ENCODE results near the gene MAPRE2. TPM values are rescaled to one million over a fixed set of nuclear protein-coding genes. Genes with fewer than 3 reads are reported as not detected.

The MAPRE2 gene
- total RNA-seq, 1 donor from 2014 or later, result 14.8 TPM

GRCh38 chr18:35132021-35132902, 91.0 kb downstream of the MAPRE2 start:
- no peak for DNase-seq (ENCODE audit: low read depth)
- no peak for TF ChIP-seq CTCF (conservative IDR thresholded peaks at IDR 0.05; ENCODE audit: low read depth, low read length)
- no peak overlapping the region for H3K4me3 ChIP-seq (ENCODE audit: low read depth, low read length)

- TF ChIP-seq CTCF (conservative IDR thresholded peaks at IDR 0.05; ENCODE audit: low read depth, low read length), result no peak
- no peak overlapping the region for H3K4me3 ChIP-seq (ENCODE audit: low read depth, low read length)
- DNase-seq (ENCODE audit: low read depth), result no peak
Observed at GRCh38 chr18:35134190-35134730, 93.0 kb downstream of the MAPRE2 start.

- DNase-seq (ENCODE audit: low read depth), result no peak
- no peak for TF ChIP-seq CTCF (conservative IDR thresholded peaks at IDR 0.05; ENCODE audit: low read depth, low read length)
- H3K4me3 ChIP-seq (ENCODE audit: low read depth, low read length), result no peak overlapping the region
Observed at GRCh38 chr18:35134791-35135531, 93.7 kb downstream of the MAPRE2 start.

- H3K4me3 ChIP-seq (ENCODE audit: low read depth, low read length), result no peak overlapping the region
- TF ChIP-seq CTCF (conservative IDR thresholded peaks at IDR 0.05; ENCODE audit: low read depth, low read length), result no peak
- no peak for DNase-seq (ENCODE audit: low read depth)
Observed at GRCh38 chr18:35136248-35136647, 95.0 kb downstream of the MAPRE2 start.

- TF ChIP-seq CTCF (conservative IDR thresholded peaks at IDR 0.05; ENCODE audit: low read depth, low read length), result no peak
- no peak overlapping the region for H3K4me3 ChIP-seq (ENCODE audit: low read depth, low read length)
- DNase-seq (ENCODE audit: low read depth), result no peak
Observed at GRCh38 chr18:35136885-35137284, 95.7 kb downstream of the MAPRE2 start.

GRCh38 chr18:35137632-35138031, 96.4 kb downstream of the MAPRE2 start:
- no peak for DNase-seq (ENCODE audit: low read depth)
- H3K4me3 ChIP-seq (ENCODE audit: low read depth, low read length), result no peak overlapping the region
- TF ChIP-seq CTCF (conservative IDR thresholded peaks at IDR 0.05; ENCODE audit: low read depth, low read length), result no peak
